Right lobe of liver (tissue), 4 donors: ENCODE results near the gene WASL.

ENCODE experiments used
- CTCF ChIP-seq, 4 donors: fragments of 200-600 bp in 3 of 4; fragments of 450-650 bp in 1 of 4; IDR thresholded peaks; one replicate each; pipeline versions ENCODE4 v1.5.1 to v1.8.0; 2016 to 2022; ENCODE audit warnings: antibody characterized with exemption in 4 of 4, mild to moderate bottlenecking in 2 of 4
- POLR2A ChIP-seq: fragments of 450-650 bp; IDR thresholded peaks from one replicate; pipeline ENCODE4 v1.6.1; 2017; ENCODE audit warnings: antibody characterized with exemption, mild to moderate bottlenecking
- donor health status: DM: no; HTN: no; CAD: no.
- donor health status: DM: no; HTN: no; CAD: no.
- donor health status: DM: no; HTN: yes; CAD: no.

DNA sequence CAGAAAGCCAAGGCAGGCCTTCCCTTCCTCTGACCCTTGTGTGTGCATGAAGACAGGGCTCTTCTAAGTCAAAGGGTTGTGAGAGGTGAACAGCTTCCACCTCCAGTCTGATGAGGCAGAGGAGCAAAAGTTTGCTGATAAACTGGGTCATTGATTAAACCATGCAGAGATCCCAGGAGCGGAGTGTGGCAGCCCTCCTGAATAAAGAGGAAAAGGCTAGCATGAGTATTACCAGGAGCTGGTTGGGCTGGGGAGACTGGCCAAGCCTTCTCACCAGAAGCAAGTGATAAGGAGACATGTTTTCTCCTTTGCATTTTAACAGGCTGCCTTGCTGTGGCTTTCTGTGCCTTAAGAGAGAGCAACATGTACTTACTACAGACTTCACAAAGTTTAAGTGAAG, 82.9 kb downstream of the WASL start:
- TF ChIP-seq CTCF (IDR thresholded peaks at IDR 0.05), result no peak
- no peak for TF ChIP-seq POLR2A
